Right ventricle myocardium superior (tissue), 1 donor: ENCODE results near the gene LSG1. TPM values are rescaled to one million over a fixed set of nuclear protein-coding genes. Genes with fewer than 3 reads are reported as not detected.

Experiments
- ATAC-seq: fragments of 200-7000 bp; cut with Tn5 transposase; one replicate; pipeline ENCODE4 v1.9.1; 2020; ENCODE audit warnings: mild to moderate bottlenecking; ENCODE audit not compliant: poor library complexity
- DNase-seq: peaks from one replicate; pipeline ENCODE4 v3.0.0-alpha.2; 2020
- intact Hi-C: fragments of 100-400 bp; cut with DNase I; formaldehyde crosslinking; loops from one replicate; pipeline ENCODE4 v1.11.2; 2022
- total RNA-seq: library from RNA; stranded (reverse); fragmentation: NEBNext Ultra II Directional; extraction: Animal tissue kit (Norgen Biotek cat#: 25700); gene quantifications from one replicate; pipeline ENCODE4 v1.2.1, GENCODE V29; 2021
- donor health status: DM: no; HTN: yes; CAD: no; lungs with severe emphysema.

The LSG1 gene
- total RNA-seq, 1 donor from 2014 or later: 21.0 TPM

DNA sequence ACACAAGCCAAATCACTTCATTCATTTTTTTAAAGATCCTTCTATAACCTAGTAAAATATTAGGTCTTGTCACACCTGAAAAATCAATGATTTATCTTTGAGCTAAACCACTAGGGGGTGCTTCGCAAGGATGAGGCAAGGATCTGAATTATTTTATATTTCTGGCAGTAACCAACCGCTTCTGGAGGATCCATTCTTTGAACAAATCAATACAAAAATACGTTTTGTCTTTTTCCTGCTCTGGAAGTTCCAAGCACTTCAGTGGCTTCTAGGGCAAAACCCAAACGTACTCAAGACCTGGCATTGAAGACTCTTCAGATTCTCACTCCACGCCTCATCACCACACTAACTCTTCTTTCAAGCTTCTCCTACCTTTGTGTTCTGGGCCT is 486 bp downstream of the LSG1 start:
- no peak for ATAC-seq
- no peak for DNase-seq
- intact Hi-C loops: no loop called here

DNA sequence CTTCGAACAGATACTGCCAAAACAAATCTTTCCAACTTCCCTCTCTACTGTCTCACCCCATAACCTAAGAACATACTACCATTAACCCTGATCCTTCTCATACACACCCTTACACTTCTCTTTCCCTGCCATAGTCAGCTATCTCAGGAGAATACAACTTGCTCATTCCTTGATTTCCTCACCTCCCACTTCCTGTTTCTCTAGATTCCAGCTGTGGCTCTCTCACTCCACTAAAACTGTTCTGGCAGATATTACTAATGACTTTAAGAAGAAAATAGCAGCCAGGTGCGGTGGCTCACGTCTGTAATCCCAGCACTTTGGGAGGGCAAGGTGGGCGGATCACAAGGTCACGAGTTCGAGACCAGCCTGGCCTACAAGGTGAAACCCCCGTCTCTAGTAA is 4.6 kb downstream of the LSG1 start:
- no peak for DNase-seq
- intact Hi-C loops: no loop called here
- ATAC-seq: no peak

DNA sequence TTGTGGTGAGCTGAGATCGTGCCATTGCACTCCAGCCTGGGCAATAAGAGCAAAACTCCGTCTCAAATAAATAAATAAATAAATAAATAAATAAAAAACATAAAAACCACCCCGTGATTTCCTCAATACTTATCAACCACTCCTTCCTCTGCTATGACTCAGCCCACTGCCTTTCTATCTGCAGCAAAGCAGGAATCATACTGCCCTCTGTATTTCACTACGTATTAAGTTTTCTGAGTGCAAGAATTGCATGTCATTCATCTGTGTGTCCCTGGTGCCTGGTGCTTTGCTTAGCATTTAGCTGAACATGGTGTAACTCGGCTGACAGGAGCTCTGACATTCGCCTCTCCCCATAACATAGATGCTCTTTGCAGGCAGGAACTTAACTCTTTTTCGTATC is 7.1 kb downstream of the LSG1 start:
- ATAC-seq (no peak), DNase-seq (no peak)
- intact Hi-C loops: no loop called here

DNA sequence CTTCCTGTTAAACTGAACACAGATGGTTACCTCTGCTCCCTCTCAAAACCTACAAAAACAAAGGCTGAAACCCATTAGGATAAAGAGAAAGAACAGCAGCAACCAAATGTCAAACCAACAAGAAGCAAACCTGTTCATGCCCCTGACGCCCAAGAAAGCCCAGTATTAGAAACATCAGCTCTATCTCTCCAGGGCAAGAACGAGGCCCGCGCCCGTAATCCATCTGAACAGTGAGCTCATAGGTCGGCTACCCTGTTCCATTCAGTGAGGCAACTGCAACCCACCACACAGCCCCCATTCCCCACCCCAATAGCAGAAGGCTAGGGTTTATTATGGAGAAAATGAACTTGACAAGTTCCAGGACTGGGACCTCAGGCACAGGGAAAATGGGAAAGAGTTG is 10.0 kb downstream of the LSG1 start:
- ATAC-seq: no peak
- intact Hi-C loops: no loop called here
- no peak for DNase-seq

DNA sequence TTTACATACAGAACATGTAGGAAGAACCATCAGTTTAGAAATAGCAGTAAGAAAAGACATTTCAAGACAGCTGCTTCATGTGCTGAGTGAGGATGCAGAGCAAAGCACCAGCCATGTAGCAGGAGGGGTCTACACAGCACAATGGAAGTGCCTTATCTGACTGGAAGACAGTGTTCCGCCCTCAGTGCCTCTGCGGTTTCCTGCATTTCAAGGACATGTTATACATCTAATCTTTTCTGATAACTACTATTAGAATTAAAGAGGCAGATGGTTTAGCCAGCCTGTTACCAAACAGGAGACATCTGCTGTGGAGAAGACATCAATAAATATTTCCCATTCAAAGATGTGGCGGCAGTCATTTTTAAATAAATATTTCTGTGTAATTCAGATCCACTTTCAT is 10.6 kb downstream of the LSG1 start:
- intact Hi-C loops: no loop called here
- no peak for ATAC-seq
- no peak for DNase-seq

DNA sequence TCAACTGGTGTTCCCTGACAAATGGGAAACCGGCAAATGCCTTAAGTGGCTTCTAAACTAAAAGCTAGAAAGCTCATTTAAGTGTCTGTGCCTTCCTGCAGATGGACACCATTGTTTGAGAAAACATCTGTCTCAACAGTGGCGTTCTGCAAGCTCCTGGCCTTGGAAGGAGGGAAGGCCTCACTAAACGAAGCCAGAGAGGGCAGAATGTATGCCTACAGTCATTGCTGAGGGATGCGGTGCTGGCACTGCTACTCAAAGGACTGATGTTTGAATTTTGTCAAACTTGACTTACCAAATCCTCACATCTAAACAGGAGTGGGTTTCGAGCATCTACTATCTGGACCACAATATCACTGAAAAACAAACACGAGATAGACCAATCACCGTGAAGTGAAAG is 12.2 kb downstream of the LSG1 start:
- intact Hi-C loops: no loop called here
- DNase-seq (no peak), ATAC-seq (no peak)

DNA sequence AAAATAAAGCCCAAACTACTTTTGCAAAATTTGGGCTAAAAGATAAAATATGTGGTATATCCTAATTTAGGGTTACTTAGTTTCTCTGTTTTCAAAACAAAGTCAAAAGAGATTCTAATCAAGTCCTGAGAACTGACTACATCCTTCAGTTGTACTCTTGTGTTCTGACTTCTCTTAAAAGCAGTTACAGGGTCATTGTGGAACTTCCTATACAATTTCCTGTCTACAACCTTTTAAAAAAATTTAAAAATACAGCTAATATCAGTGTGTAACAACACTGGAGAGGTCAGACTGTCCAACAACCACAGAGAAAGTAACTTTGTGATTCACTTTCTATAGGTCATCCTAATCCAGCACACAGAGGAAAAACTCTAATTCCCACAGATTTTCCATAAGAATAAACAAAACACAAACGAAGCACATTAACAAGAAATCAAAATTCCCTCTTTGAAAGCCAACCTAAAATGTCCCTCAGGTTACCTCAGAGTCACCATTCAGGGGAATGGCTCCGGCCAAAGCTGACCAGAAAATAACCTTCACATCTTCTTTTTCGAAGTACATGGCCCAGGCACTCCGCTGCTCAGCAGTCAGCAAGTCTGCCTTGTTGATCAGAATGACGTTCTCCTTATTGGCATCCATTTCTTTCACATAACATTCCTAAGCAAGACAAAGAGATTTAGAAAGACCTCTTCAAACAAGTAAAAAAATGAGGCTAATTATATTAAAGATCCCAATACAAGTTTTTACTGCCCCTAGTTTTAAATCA is 13.3 kb downstream of the LSG1 start:
- intact Hi-C loops: no loop called here
- ATAC-seq: no peak
- no peak for DNase-seq

DNA sequence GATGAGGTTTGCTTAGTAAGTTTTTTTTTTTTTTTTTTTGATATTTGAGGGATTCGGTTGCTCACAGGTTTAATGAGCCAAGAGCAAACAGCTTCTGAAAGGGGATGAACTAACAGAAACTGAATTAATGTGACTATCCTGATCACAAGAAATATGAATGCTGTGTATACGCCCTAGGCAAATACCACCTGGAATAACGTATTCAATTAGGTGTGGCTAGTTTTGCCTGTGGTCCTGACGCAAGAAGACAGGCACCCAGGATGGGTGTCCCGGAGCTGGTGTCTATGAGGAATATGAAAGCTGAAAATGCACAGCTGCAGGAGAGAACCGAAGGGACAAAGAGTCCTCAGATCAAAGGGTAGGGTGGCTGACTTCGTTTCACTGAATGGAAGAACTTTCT is 14.6 kb downstream of the LSG1 start:
- DNase-seq (no peak), ATAC-seq (no peak)
- intact Hi-C loops: no loop called here

DNA sequence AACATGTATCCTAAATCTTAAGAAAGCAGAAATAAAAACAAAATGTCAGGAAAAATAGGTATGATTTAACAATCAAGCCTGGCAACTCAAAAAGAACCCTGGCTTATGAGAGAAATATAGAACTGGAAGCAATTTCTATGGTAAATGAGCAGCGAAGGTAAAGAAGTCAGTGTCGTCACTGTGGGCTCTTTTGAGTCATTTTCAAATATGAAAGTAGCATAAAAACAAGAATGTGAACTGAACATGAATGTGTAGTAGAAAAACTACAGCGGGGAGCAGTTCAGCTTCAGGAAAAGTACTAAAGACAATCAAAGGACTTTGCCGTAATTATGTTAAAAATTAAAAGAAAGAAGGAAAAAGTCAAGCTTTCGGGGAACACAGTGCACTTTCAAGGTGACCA is 17.5 kb downstream of the LSG1 start:
- intact Hi-C loops: no loop called here
- no peak for ATAC-seq

DNA sequence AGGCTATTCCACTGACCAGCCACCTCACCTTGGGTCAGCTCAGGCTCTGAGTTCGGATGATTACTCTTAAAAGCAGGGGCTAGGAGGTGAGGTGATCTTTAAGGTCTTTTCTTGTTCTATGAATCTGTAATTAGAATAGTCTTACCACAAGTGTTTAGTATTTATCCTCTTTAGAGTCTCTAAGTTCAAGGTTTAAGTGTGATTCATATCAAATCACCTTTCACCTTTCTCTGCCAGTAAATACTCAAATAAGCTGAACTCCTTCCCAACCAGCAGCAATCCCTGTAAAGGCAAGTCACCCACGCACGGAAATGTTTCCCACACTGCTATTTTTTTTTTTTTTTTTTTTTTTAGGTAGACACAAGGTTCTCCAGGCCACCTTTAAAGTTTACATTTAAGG is 24.2 kb downstream of the LSG1 start:
- intact Hi-C loops: no loop called here
- DNase-seq: no peak
- ATAC-seq: no peak

More for the DNA sequence above, 17.5 kb downstream of the LSG1 start:
- DNase-seq: no peak

DNA sequence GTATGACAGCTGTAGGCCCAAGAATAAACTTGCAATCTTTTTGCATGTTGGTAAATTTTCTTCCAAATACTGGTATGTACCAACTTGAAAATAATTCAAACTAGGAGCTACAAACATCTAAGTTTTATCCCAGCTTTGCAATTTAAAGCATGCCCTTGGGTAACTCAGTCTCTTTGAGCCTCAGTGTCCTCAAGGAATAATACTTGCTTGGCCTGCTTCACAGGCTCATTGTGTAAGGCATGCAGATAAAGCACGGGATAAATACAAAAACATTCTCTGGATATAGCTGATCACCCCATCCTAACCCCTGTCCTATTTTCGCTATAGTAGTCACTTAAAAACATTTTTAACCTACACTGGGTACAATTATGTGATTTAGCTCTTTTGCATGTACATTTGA is 29.2 kb downstream of the LSG1 start:
- intact Hi-C loops: no loop called here
- DNase-seq (no peak), ATAC-seq (no peak)

DNA sequence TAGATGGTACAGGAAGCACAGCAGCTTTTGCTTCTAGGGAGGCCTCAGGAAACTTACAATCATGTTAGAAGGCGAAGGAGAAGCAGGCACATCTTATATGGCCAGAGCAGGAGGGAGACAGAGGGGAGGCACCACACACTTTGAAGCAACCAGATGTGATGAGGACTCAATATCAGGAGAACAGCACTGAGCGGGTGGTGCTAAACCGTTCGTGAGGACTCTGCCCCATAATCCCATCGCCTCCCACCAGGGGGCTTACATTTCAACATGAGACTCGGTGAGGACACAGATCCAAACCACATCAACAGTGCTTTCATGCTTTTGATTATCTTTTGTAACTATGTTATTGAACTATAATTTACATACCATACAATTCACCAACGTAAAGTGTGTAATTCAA is 31.2 kb downstream of the LSG1 start:
- intact Hi-C loops: no loop called here
- ATAC-seq: no peak
- no peak for DNase-seq

DNA sequence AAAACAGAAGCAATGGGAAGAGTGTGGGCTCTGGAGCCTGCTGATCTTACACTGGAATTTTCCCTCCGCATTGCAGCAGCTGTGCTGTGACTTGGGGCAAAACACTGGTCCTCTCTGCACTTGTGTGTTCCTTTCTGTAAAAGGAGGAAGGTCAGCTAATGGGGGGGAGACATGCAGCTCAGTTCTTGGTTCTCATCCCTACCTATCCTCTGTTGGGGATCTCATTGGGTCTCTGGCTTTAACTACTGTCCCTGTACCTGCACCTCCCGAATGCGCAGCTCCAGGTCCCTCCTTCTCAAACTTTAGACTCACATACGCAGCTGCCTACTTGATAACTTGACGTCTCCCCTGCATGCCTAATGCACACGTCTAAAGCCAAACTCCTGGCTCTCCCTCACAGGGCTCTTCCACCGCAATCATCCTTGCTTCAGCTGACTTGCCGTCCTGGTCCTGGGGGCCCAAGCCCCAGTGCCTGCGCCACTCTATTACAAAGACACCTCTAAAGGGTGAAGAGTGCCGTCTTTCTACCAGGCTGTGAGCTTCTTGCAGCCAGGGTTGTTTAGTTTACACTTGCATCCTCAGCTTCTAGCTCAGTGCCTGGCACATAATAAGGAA is 32.9 kb downstream of the LSG1 start:
- DNase-seq (no peak), ATAC-seq (no peak)
- intact Hi-C loops: no loop called here

DNA sequence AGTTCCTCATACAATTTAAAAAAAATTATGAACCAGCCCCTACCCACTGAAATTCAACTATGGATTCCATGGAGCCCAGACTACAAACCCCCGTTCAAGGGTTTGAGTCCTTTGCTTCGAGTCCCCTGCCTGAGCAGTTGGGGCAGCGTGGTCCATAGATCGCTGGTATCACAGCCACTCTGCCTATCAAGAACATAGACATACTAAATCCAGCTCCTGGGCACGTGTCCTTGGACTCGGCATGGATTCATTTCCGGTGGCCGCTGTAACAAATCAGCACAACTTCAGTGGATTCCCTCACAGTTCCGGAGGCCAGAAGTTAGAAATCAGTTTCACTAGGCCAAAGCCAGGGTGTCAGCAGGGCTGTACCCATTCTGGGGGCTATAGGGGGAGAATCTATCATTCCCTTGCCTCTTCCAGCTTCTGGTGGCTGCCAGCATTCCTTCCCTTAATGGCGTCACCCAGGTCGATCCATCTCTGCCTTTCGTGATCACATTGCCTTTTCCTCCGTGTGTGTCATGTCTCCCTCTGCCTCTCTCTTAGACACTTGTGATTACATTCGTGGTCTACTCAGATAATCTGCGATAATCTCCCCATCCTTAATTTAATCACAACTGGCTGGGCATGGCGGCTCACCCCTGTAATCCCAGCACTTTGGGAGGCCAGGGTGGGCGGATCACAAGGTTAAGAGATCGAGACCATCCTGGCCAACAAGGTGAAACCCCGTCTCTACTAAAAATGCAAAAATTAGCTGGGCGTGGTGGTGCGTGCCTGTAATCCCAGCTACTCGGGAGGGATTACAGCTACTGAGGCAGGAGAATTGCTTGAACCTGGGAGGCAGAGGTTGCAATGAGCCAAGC is 34.2 kb downstream of the LSG1 start:
- no peak for ATAC-seq
- intact Hi-C loops: no loop called here
- DNase-seq: no peak

DNA sequence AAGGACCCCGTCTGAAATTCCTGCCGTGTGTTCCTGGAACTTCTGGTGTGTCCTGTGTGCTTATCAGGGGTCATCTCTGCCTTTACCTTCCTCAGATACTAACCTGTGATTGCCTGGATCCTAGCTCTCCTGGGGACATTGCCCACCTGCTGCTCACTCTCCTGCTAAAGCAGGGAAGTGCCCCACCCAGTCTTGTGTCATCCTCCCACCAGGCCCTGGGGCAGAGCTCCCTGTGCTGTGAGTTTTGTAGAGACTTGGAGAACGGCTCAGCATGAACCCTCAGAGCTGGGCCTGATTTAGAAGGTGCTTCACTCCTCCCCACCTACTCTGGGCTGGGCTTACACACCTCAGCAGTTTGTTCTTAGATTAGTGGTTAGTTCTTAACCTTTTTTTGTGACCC is 34.9 kb downstream of the LSG1 start:
- ATAC-seq: no peak
- no peak for DNase-seq
- intact Hi-C loops: no loop called here

DNA sequence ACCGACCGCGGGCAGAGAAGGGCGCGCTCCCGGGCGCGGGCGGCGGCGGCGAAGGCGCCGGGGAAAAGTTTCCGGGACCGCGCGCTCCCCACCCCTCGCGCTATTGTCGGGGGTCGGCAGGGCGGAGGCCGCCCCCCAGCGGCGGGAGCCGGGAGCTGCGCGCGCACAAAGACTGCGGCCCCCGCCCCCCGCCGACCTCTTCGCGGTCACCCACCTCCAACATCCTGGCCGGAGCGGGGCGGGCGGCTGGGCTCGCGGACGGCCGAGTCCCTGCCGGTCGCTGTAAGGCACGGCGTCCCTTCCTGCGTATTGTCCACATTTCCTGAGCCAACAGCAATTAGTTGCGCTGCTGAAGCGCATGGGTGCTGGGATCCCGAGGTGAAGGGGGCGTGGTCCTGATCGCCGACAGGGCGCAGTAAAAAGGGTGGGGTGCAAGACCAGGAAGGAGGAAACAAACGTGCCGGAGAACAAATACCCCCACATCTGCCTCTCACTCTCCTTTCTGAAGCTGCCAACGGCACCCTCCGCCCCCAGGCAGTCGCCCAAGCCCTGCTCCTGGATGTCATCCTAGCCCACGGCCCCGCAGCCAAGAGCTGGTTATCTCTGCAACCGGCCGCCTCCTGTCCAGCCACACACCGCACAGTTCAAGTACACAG is 38.5 kb downstream of the LSG1 start, which contains the start of gene TMEM44:
TSS of gene TMEM44 (minus strand) at position 71 of the 656 bp plus-strand sequence. CDS start 204 bp downstream, outside the sequence.
- peak; percentile 93 for ATAC-seq
- DNase-seq: peak; percentile 86
- intact Hi-C loops: no loop called here

DNA sequence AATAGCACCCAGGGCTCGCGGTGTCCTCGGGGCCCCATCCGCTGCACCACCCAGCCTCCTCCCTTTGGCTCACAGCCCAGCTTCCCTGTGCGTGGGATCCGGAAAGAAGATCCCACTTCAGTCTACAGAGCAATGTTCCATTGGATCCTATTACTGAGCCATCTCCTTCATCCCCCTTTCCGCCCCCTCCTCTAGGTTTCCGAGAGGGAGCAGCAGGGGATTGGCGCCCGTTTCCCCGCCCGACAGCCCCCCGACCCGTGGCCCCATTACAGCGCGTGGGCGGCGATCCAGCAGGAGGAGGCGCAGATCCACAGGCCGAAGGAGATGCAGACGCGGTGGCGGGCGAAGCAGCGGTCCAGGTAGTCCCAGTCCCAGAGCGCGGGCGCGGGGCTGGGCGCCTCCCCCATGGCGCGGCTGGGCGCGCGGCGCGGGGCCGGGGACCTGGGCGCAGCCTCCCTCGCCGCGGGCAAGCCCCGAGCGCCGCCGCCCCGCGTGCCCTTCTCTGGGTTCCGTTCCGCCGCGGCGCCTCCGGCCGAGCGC is 39.1 kb downstream of the LSG1 start:
- intact Hi-C loops: no loop called here
- DNase-seq (peak; percentile 57), ATAC-seq (peak; percentile 4)

DNA sequence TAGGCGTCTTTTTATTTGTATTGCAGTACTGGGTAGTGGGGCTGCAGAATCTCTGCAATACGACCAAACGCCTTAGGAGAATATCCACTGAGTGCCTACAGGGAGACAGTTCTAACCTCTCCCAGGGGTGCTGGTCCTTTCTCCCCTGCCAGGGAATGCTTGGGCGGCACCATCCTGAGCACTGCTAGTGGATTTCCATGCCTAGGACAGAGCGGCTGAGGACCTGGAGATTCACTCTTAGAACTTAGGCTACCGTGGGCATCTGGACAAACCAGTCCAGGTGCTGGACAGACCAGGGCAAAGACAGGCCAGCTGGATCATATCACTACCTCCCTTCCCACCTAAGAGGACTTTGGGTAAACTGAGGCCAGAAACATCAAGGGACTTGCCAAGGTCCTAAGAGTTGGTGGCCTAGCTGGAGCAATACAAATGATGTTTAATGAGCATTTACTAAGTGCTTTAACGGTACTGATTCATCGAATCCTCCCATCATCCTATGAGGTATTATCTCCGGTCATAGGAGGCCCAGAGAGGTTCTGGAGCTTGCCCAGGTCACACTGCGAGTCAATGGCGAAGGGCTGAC is 39.7 kb downstream of the LSG1 start:
- DNase-seq: no peak
- no peak for ATAC-seq
- intact Hi-C loops: no loop called here

DNA sequence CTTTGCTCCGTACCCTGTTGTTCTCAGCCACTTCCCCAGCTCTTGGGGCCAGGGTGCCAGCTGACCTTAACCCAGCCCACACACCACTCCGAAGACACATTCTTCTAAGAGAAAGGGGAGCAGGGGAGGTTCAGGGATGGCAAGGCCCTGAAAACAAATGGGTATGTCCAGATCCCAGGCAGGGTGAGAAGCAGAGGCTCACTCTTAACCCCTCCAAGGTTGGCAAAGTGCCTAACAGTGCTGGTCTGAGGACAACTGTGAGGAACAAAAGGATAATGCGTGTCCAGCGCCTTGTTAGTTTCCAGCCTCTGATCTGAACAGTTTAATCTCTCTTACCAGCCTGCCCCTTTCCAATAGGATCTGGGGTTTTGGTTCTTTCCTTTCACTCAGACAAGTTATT is 40.3 kb downstream of the LSG1 start:
- no peak for ATAC-seq
- DNase-seq: no peak
- intact Hi-C loops: no loop called here
